ENCODE measurements around the gene DUSP22. TPM values are rescaled to one million over a fixed set of nuclear protein-coding genes. Genes with fewer than 3 reads are reported as not detected.

DUSP22 gene
- polyA plus RNA-seq, 2 of the 4 experiments (the other 2 are of a cell fraction): 6.2 to 11.3 TPM

DNA sequence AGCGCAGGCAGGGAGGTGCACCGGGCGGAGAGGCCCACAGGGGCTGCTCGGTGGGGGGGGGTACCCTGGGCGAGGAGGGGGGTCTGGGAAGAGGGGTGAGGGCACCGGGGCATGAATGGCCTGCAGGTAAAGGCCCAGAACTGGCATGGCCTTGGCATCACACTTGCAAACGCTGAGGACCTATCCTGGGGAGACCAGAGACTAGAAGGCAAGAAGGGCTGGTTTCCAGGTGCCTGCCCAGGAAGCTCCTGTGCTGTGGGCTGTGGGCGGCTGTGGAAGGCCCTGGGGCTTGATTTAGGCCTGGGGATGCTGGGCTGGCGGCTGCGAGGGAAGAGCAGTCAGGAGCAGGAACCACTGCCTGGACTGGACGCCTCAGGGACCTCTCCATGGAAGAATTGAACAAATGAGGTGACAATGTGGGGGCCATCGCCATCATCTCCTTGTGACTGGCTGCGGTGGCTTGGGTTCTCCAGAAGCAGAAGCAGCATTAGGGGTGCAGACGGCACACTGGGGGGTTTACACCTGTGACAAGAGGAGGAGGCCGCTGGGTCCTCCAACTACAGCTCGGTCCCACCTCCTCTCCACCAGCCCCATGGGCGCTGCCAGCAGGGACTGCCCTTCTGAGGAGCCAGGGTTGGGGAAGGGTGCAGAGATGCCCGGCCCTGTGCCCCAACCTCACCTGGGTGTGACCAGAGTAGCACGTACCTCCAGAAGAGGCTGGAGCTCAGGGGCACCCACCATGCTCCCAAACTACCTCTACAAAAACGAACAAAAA is 67.2 kb downstream of the DUSP22 start:
- H3K4me2 ChIP-seq: no peak overlapping the region
- CTCF ChIA-PET: no interaction called here

DNA sequence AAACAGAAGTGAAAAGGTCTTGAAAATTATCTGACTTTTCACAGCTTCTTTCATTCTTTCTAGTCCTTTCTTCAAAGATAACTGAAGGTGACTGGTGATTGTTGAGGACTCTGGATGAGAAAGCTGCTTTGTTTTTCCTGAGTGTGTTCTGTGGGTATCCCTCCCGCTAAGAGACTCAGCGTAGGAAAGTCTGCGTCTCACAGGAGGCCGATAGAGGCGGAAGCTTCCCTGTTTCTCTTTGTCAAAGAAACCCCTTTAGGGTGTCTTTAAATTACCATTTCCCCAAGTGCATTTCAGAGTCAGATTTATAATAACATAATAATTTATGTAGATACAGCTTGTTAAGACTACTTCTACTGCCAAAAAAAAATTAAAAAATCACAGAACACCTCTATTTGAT is 68.1 kb downstream of the DUSP22 start:
- POLR2A ChIA-PET: no interaction called here

More for the DNA sequence above, 67.2 kb downstream of the DUSP22 start:
- no peak overlapping the region for H3K27ac ChIP-seq
- DNase-seq (ENCODE audit: low read depth in 1 of 2, low spot score in 1 of 2) (no peak), FAIRE-seq (no peak), ATAC-seq (no peak)
- TF ChIP-seq MYC (IDR thresholded peaks at IDR 0.05; ENCODE audit: borderline replicate concordance, low read length) (no peak), ZFP36 (IDR thresholded peaks at IDR 0.05; ENCODE audit: borderline replicate concordance, partially characterized antibody) (no peak), RARB (CRISPR knock-in tag; IDR thresholded peaks at IDR 0.05) (no peak), POLR2AphosphoS2 (conservative IDR thresholded peaks at IDR 0.05; ENCODE audit: low read length) (no peak), FOSB (CRISPR knock-in tag; IDR thresholded peaks at IDR 0.05) (no peak)
- H3K9me3 ChIP-seq: peaks cover 2% of the 10 kb centered on the region; the same call in 1 of the 3 replicates
- no peak overlapping the region for H3K4me3 ChIP-seq
- POLR2A ChIA-PET: no interaction called here
- H3K4me1 ChIP-seq: no peaks in the 10 kb centered on the region
- WGBS (ENCODE audit: missing lambda C conversion rate): 84% methylated on average over 11 of the region's 20 CpGs

DNA sequence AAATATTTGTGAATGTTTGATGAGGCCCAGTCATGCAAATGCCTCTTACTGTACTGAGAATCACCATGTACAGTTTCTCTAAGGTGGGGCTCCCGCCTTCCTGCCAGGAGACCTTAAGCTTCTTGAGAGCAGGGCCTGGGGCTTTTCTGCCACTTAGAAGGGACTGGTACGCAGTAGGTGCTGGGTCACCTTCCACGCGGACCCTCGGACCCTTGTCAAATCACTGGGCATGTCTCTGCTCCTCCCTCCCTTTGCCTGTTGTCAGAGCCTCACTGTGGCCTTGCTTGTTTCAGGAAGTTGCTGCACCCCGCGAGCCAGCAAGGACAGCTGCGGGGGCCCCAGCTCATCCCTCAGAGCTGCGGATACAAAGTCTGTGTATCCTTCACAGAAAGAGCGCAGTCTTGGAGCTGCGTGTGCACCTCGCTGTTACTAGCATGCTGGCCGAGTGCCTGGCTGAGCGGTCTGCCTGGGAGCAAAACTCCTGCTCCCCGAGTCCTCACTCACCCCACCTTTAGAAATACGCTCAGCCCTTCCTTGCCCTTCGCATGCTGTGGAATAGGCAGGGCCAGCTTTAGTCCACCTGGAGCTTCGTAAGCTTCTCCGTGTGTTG is 68.6 kb downstream of the DUSP22 start:
- Histone ChIP-seq H3K27ac (no peak overlapping the region), H3K9me3 (peaks cover 2% of the 10 kb centered on the region; the same call in 1 of the 3 replicates), H3K4me2 (no peak overlapping the region), H3K4me3 (no peak overlapping the region), H3K4me1 (no peaks in the 10 kb centered on the region)
- no peak for TF ChIP-seq NR3C1 (IDR thresholded peaks at IDR 0.05)
- TF ChIP-seq, protein P1, sequence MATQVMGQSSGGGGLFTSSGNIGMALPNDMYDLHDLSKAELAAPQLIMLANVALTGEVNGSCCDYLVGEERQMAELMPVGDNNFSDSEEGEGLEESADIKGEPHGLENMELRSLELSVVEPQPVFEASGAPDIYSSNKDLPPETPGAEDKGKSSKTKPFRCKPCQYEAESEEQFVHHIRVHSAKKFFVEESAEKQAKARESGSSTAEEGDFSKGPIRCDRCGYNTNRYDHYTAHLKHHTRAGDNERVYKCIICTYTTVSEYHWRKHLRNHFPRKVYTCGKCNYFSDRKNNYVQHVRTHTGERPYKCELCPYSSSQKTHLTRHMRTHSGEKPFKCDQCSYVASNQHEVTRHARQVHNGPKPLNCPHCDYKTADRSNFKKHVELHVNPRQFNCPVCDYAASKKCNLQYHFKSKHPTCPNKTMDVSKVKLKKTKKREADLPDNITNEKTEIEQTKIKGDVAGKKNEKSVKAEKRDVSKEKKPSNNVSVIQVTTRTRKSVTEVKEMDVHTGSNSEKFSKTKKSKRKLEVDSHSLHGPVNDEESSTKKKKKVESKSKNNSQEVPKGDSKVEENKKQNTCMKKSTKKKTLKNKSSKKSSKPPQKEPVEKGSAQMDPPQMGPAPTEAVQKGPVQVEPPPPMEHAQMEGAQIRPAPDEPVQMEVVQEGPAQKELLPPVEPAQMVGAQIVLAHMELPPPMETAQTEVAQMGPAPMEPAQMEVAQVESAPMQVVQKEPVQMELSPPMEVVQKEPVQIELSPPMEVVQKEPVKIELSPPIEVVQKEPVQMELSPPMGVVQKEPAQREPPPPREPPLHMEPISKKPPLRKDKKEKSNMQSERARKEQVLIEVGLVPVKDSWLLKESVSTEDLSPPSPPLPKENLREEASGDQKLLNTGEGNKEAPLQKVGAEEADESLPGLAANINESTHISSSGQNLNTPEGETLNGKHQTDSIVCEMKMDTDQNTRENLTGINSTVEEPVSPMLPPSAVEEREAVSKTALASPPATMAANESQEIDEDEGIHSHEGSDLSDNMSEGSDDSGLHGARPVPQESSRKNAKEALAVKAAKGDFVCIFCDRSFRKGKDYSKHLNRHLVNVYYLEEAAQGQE (IDR thresholded peaks at IDR 0.05): no peak
- TF ChIP-seq, protein P2, sequence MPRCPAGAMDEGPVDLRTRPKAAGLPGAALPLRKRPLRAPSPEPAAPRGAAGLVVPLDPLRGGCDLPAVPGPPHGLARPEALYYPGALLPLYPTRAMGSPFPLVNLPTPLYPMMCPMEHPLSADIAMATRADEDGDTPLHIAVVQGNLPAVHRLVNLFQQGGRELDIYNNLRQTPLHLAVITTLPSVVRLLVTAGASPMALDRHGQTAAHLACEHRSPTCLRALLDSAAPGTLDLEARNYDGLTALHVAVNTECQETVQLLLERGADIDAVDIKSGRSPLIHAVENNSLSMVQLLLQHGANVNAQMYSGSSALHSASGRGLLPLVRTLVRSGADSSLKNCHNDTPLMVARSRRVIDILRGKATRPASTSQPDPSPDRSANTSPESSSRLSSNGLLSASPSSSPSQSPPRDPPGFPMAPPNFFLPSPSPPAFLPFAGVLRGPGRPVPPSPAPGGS (IDR thresholded peaks at IDR 0.05): no peak
- TF ChIP-seq MAFK (IDR thresholded peaks at IDR 0.05; ENCODE audit: partially characterized antibody): no peak
- no peak for TF ChIP-seq ZSCAN20 (CRISPR knock-in tag; IDR thresholded peaks at IDR 0.05)
- TF ChIP-seq FOSL2 (IDR thresholded peaks at IDR 0.05): no peak
- TF ChIP-seq FOSL2 (CRISPR knock-in tag; IDR thresholded peaks at IDR 0.05): no peak
- TF ChIP-seq CEBPB (IDR thresholded peaks at IDR 0.05): no peak
- TF ChIP-seq HOXB13 (CRISPR knock-in tag; IDR thresholded peaks at IDR 0.05; ENCODE audit: low read depth): no peak
- no peak for TF ChIP-seq RNF2 (IDR thresholded peaks at IDR 0.05; ENCODE audit: borderline replicate concordance, low read depth)
- TF ChIP-seq, protein P3, sequence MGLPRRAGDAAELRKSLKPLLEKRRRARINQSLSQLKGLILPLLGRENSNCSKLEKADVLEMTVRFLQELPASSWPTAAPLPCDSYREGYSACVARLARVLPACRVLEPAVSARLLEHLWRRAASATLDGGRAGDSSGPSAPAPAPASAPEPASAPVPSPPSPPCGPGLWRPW (IDR thresholded peaks at IDR 0.05): no peak
- TF ChIP-seq ZC3H11A (IDR thresholded peaks at IDR 0.05): no peak
- TF ChIP-seq, protein P4, sequence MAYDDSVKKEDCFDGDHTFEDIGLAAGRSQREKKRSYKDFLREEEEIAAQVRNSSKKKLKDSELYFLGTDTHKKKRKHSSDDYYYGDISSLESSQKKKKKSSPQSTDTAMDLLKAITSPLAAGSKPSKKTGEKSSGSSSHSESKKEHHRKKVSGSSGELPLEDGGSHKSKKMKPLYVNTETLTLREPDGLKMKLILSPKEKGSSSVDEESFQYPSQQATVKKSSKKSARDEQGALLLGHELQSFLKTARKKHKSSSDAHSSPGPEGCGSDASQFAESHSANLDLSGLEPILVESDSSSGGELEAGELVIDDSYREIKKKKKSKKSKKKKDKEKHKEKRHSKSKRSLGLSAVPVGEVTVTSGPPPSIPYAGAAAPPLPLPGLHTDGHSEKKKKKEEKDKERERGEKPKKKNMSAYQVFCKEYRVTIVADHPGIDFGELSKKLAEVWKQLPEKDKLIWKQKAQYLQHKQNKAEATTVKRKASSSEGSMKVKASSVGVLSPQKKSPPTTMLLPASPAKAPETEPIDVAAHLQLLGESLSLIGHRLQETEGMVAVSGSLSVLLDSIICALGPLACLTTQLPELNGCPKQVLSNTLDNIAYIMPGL (CRISPR knock-in tag; IDR thresholded peaks at IDR 0.05; ENCODE audit: borderline replicate concordance): no peak
- no peak for TF ChIP-seq JUNB (IDR thresholded peaks at IDR 0.05)
- TF ChIP-seq PHF8 (IDR thresholded peaks at IDR 0.05; ENCODE audit: borderline replicate concordance, low read depth): no peak
- TF ChIP-seq ZNF302 (CRISPR knock-in tag; IDR thresholded peaks at IDR 0.05): no peak
- no peak for TF ChIP-seq TFCP2L1 (CRISPR knock-in tag; IDR thresholded peaks at IDR 0.05)
- ATAC-seq (no peak), FAIRE-seq (no peak), DNase-seq (ENCODE audit: low read depth in 1 of 2, low spot score in 1 of 2) (no peak)
- ChIA-PET POLR2A (no interaction called here), CTCF (interaction anchor here (1.3 to 1.4 kb wide), 2 partner anchors 9 to 11 kb away, joined by 3 to 6 read pairs; no protein-coding TSS in a partner anchor)
- WGBS (ENCODE audit: missing lambda C conversion rate): 86% methylated on average over 11 of the region's 19 CpGs

More for the DNA sequence above, 68.1 kb downstream of the DUSP22 start:
- H3K4me3 ChIP-seq: no peak overlapping the region
- H3K9me3 ChIP-seq: peaks cover 2% of the 10 kb centered on the region; the same call in 1 of the 3 replicates
- WGBS (ENCODE audit: missing lambda C conversion rate): 93% methylated on average over 5 of the region's 5 CpGs
- no peak for TF ChIP-seq RCOR1 (IDR thresholded peaks at IDR 0.05; ENCODE audit: low read depth, low read length)
- no peak for TF ChIP-seq TFCP2L1 (CRISPR knock-in tag; IDR thresholded peaks at IDR 0.05)
- TF ChIP-seq, protein P5, sequence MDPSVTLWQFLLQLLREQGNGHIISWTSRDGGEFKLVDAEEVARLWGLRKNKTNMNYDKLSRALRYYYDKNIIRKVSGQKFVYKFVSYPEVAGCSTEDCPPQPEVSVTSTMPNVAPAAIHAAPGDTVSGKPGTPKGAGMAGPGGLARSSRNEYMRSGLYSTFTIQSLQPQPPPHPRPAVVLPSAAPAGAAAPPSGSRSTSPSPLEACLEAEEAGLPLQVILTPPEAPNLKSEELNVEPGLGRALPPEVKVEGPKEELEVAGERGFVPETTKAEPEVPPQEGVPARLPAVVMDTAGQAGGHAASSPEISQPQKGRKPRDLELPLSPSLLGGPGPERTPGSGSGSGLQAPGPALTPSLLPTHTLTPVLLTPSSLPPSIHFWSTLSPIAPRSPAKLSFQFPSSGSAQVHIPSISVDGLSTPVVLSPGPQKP (IDR thresholded peaks at IDR 0.05; ENCODE audit: low read depth, low read length): no peak
- no peak for TF ChIP-seq RARB (CRISPR knock-in tag; IDR thresholded peaks at IDR 0.05)
- CTCF ChIA-PET: interaction anchor here (1.3 to 1.4 kb wide), 2 partner anchors 9 to 11 kb away, joined by 3 to 6 read pairs; no protein-coding TSS in a partner anchor
- no peak overlapping the region for H3K4me2 ChIP-seq
- H3K4me1 ChIP-seq: no peaks in the 10 kb centered on the region
- ATAC-seq: no peak
- no peak for DNase-seq (ENCODE audit: low read depth in 1 of 2, low spot score in 1 of 2)
- no peak overlapping the region for H3K27ac ChIP-seq
- no peak for FAIRE-seq
